Upper lobe of left lung (tissue), 6 donors: ENCODE results near the gene PTPRM. TPM values are rescaled to one million over a fixed set of nuclear protein-coding genes. Genes with fewer than 3 reads are reported as not detected.

Source experiments
- ATAC-seq, 2 donors: fragments of 200-7000 bp; cut with Tn5 transposase; one replicate each; pipeline ENCODE4 v1.9.1; 2022; ENCODE audit warnings: mild to moderate bottlenecking in 2 of 2, moderate library complexity in 2 of 2; ENCODE audit not compliant: low FRiP score in 2 of 2
- DNase-seq, 2 donors: peaks; one replicate each; pipeline ENCODE4 v3.0.0-alpha.2; 2019 to 2020
- H3K27ac ChIP-seq, 4 donors: fragments of 200-600 bp; sonication (generic); one replicate each; pipeline ENCODE4 v1.5.1; 2016 to 2019
- H3K27me3 ChIP-seq, 4 donors: fragments of 200-600 bp; sonication (generic); one replicate each; pipeline ENCODE4 v1.5.1; 2017 to 2019
- H3K36me3 ChIP-seq, 4 donors: fragments of 200-600 bp; sonication (generic); one replicate each; pipeline ENCODE4 v1.5.1; 2016 to 2019
- H3K4me1 ChIP-seq, 4 donors: fragments of 200-600 bp; sonication (generic); one replicate each; pipeline ENCODE4 v1.5.1; 2018 to 2019
- H3K4me3 ChIP-seq, 4 donors: fragments of 200-600 bp; sonication (generic); one replicate each; pipeline ENCODE4 v1.5.1; 2017 to 2019; ENCODE audit warnings: mild to moderate bottlenecking in 2 of 4, moderate library complexity in 1 of 4
- H3K9me3 ChIP-seq, 4 donors: fragments of 200-600 bp; sonication (generic); one replicate each; pipeline ENCODE4 v1.5.1; 2018 to 2019
- EP300 ChIP-seq, 4 donors: sonication (generic); formaldehyde crosslinking; IDR thresholded peaks; one replicate each; pipeline ENCODE4 v1.5.1; 2017; ENCODE audit warnings: antibody characterized with exemption in 4 of 4, control low read depth in 2 of 4
- POLR2A ChIP-seq, 4 donors: fragments of 450-650 bp; IDR thresholded peaks; one replicate each; pipeline ENCODE4 v1.5.1; 2016 to 2017; ENCODE audit warnings: antibody characterized with exemption in 4 of 4, mild to moderate bottlenecking in 2 of 4
- POLR2AphosphoS5 ChIP-seq, 2 donors: sonication (generic); formaldehyde crosslinking; IDR thresholded peaks; one replicate each; pipeline ENCODE4 v1.5.1; 2017; ENCODE audit warnings: antibody characterized with exemption in 2 of 2
- WGBS, 2 donors: methylation state at CpG; one replicate each; pipeline ENCODE4 v1.1.5; 2017 to 2018; 5-methylcytosine and 5-hydroxymethylcytosine counted together
- total RNA-seq, 6 donors: library from RNA; depleted of rRNA in 4 of 6; stranded (reverse); fragments of >200 nt in 4 of 6; gene quantifications; one replicate each; pipeline versions ENCODE4 v1.1.0 to v1.2.1, GENCODE V29; 2016 to 2021
- TF ChIP-seq, protein P1 (sequence below), 6 experiments: fragments of 450-650 bp in 4 of 6; fragments of 200-600 bp in 2 of 6; sonication (generic) in 2 of 6; IDR thresholded peaks; one replicate each; pipeline ENCODE4 v1.5.1; 2016 to 2019; ENCODE audit warnings: antibody characterized with exemption in 6 of 6
- donor health status: DM: no; HTN: no; CAD: no; lungs with moderate emphysema.
- donor health status: DM: no; HTN: yes; CAD: no; lungs with severe emphysema.

The PTPRM gene
- total RNA-seq, 6 donors from 2014 or later, result 82.0 to 201 (median 154) TPM

DNA sequence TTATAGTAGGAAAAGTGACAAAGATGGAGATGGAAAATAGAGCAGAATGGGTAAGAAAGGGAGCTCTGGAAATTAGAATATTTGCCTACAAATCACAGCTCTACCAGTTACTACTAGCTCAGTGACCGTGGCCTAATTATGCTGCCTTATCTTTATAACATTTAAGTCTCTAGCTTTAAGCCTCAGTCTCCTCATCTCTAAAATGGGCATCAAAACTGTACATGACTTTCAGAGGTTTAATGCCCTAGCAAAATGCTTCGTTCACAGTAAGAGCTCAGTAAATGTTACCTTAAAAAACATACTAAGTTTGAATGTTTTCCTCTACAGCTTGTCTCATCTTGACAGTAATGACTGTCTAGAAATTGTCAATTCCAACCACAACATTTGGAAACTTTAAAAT is 8.3 kb upstream of the PTPRM start:
- no peak for ATAC-seq
- TF ChIP-seq POLR2A (IDR thresholded peaks at IDR 0.05) (no peak), EP300 (IDR thresholded peaks at IDR 0.05) (no peak), POLR2AphosphoS5 (IDR thresholded peaks at IDR 0.05) (no peak)
- TF ChIP-seq, protein P1, sequence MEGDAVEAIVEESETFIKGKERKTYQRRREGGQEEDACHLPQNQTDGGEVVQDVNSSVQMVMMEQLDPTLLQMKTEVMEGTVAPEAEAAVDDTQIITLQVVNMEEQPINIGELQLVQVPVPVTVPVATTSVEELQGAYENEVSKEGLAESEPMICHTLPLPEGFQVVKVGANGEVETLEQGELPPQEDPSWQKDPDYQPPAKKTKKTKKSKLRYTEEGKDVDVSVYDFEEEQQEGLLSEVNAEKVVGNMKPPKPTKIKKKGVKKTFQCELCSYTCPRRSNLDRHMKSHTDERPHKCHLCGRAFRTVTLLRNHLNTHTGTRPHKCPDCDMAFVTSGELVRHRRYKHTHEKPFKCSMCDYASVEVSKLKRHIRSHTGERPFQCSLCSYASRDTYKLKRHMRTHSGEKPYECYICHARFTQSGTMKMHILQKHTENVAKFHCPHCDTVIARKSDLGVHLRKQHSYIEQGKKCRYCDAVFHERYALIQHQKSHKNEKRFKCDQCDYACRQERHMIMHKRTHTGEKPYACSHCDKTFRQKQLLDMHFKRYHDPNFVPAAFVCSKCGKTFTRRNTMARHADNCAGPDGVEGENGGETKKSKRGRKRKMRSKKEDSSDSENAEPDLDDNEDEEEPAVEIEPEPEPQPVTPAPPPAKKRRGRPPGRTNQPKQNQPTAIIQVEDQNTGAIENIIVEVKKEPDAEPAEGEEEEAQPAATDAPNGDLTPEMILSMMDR (IDR thresholded peaks at IDR 0.05), result no peak
- Histone ChIP-seq H3K4me3 (no peak overlapping the region), H3K9me3 (no peaks in the 10 kb centered on the region), H3K4me1 (peaks cover 0 to 8% (median 1%) of the 10 kb centered on the region in 4 donors), H3K27ac (no peak overlapping the region), H3K27me3 (no peaks in the 10 kb centered on the region), H3K36me3 (no peaks in the 10 kb centered on the region)
- WGBS, 2 donors, result 92% methylated on average over 2 of the region's 2 CpGs
- no peak for DNase-seq

DNA sequence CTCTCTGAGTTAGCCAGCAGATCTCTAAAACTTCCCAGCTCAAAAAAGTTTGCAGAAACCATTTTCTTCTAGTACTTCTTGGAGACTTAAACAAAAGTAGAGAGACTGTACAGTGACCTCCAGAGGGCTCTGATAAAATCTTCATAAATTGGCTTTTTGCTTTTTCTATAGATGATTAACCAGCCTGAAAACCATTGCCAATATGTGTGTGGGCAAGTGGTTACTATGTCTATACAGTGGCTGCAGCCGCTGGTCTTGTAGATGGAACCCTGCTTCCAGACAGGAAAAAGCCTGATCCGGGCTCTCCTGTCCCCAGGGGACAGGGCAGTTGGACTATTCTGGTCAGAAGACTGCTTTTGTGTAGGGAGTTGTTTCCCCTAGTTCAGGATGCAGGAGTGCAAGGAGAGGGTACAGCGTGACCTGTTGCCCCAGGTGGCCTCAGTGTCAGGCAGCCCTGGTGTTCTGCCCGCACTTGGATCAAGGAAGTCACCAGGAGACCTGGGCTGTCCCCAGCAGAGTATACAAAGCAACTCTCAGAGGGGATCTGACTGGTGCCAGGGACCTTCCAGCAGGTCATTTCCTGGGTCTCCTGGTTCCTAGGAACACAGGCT is 7.3 kb upstream of the PTPRM start:
- ATAC-seq, result peak in 1 of 2 donors; percentile 9
- Histone ChIP-seq H3K9me3 (no peaks in the 10 kb centered on the region), H3K27me3 (no peaks in the 10 kb centered on the region), H3K4me1 (peaks cover 0 to 9% (median 1%) of the 10 kb centered on the region in 4 donors), H3K27ac (no peak overlapping the region), H3K4me3 (no peak overlapping the region), H3K36me3 (no peaks in the 10 kb centered on the region)
- TF ChIP-seq EP300 (IDR thresholded peaks at IDR 0.05), result no peak
- TF ChIP-seq, protein P1 (IDR thresholded peaks at IDR 0.05), result no peak
- no peak for TF ChIP-seq POLR2A (IDR thresholded peaks at IDR 0.05)
- TF ChIP-seq POLR2AphosphoS5 (IDR thresholded peaks at IDR 0.05), result no peak
- DNase-seq, result no peak
- WGBS, 2 donors, result 79 to 89% methylated on average over 2 to 4 of the region's 4 CpGs

DNA sequence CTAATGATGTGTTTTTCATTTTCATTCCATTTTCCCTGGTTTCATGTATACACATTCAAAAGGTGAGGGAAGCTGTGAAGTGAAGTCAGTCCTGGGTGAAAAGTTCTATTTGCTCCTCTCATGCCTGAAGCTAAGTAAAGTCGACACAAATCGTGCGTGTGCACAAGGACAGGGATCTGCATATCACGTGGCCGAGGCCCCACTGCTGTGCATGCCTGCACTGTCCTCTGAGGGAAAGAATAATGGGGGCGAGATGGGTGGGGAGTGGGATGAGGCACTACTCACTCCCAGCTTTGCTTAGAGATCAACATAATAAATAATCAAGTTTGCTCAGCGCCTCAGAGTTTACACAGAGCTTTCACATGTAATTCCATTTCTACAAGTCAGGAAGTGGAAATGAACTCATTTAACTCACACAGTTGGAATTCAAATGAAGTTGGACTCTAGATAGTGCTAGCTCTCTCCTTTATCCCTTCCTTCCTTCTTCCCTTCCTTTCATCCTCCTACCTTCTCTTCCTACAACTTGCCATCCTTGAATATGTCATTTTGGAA is 5.1 kb upstream of the PTPRM start:
- ATAC-seq (no peak), DNase-seq (peak in 1 of 2 donors; percentile 15)
- Histone ChIP-seq H3K9me3 (no peaks in the 10 kb centered on the region), H3K4me1 (peaks cover 6 to 22% (median 10%) of the 10 kb centered on the region in 4 donors), H3K4me3 (no peak overlapping the region), H3K36me3 (no peaks in the 10 kb centered on the region), H3K27ac (peak overlapping the region in 1 of 4 donors; percentile 27), H3K27me3 (no peaks in the 10 kb centered on the region)
- no peak for TF ChIP-seq EP300 (IDR thresholded peaks at IDR 0.05)
- TF ChIP-seq, protein P1 (IDR thresholded peaks at IDR 0.05), result no peak
- no peak for TF ChIP-seq POLR2A (IDR thresholded peaks at IDR 0.05)
- TF ChIP-seq POLR2AphosphoS5 (IDR thresholded peaks at IDR 0.05), result no peak
- WGBS, 2 donors, result 59 to 76% methylated on average over 7 of the region's 7 CpGs

DNA sequence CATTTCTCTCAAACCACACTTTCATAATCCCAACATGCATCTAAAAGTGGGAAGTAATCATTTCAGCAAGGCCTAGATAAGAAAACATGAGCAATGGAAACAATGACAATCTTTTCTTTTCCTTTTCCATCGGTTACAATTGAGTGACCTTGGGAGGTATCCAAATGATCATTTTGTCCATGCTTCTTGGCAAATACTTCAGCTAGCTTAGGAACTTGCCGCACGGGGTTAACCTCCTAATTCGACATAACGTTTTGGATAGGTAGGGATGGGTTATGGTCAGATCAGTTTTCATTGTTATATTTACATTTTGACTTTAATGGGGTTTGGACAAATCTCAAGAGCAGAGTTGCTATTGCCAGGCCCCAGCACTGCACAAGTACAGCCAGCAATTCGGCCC is 4.6 kb upstream of the PTPRM start:
- ATAC-seq, result no peak
- WGBS, 2 donors, result 59 to 70% methylated on average over 6 of the region's 6 CpGs
- Histone ChIP-seq H3K9me3 (no peaks in the 10 kb centered on the region), H3K27me3 (peaks cover 0 to 2% (median 0%) of the 10 kb centered on the region in 4 donors), H3K4me3 (no peak overlapping the region), H3K4me1 (peaks cover 6 to 22% (median 10%) of the 10 kb centered on the region in 4 donors), H3K27ac (no peak overlapping the region), H3K36me3 (no peaks in the 10 kb centered on the region)
- DNase-seq, result no peak
- no peak for TF ChIP-seq POLR2A (IDR thresholded peaks at IDR 0.05)
- TF ChIP-seq, protein P1 (IDR thresholded peaks at IDR 0.05), result no peak
- no peak for TF ChIP-seq POLR2AphosphoS5 (IDR thresholded peaks at IDR 0.05)

DNA sequence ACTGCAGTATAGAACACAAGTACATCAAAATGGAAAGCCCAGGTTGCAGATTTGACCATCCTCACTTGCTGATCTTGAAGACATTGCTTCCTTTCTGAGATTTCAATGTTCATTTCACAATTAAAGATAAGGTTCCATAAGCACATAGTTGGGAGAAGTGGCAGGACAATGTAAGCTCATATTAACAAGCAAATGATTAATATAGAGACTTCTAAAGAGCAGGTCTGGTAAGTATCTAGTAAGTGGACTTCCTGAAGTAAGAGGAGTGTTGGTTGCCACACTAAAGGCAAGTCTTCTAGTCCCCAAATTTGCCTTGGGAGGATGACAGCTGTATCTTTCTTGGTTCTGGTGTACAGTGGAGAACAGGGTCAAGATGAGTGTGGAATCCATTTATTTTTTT is 1.4 kb upstream of the PTPRM start:
- H3K36me3 ChIP-seq, result no peaks in the 10 kb centered on the region
- DNase-seq (no peak), ATAC-seq (no peak)
- H3K4me3 ChIP-seq, result peak overlapping the region in 2 of 4 donors; percentile 69 to 76
- peaks cover 0 to 9% (median 0%) of the 10 kb centered on the region in 4 donors for H3K27me3 ChIP-seq
- TF ChIP-seq POLR2AphosphoS5 (IDR thresholded peaks at IDR 0.05), result no peak
- peak overlapping the region; percentile 95 to 98 (median 98) for H3K27ac ChIP-seq
- peaks cover 6 to 25% (median 18%) of the 10 kb centered on the region in 4 donors for H3K4me1 ChIP-seq
- H3K9me3 ChIP-seq, result no peaks in the 10 kb centered on the region
